Activated CD8-positive, alpha-beta T cell treated with anti-CD3 and anti-CD28 coated beads, Interleukin-2, amount 10 ng/mL, durations not matched to agents 7 days and 5 days (primary cell): ENCODE results near the gene ZNHIT1. TPM values are rescaled to one million over a fixed set of nuclear protein-coding genes. Genes with fewer than 3 reads are reported as not detected.

Experiments used
- ATAC-seq: fragments of 150-1000 bp; cut with Tn5 transposase; one replicate; pipeline ENCODE4 v1.10.0; 2021; ENCODE audit warnings: moderate library complexity
- CTCF ChIA-PET: fragments of 350-600 bp; sonication (Branson Sonifier 250); formaldehyde crosslinking; loops from one replicate; lab custom pipeline; 2021; ENCODE audit warnings: antibody characterized with exemption; lab: Charles Lee
- POLR2A ChIA-PET: fragments of 350-600 bp; sonication (Branson Sonifier 250); formaldehyde crosslinking; loops from one replicate; lab custom pipeline; 2021; ENCODE audit warnings: antibody characterized with exemption; lab: Charles Lee
- DNase-seq: peaks from one replicate; pipeline ENCODE4 v3.0.0-alpha.2; 2020
- H3K27ac Mint-ChIP-seq: one replicate; pipeline ENCODE4 v1.8.0; 2021; ENCODE audit warnings: mild to moderate bottlenecking, mixed read lengths
- H3K27me3 Mint-ChIP-seq: one replicate; pipeline ENCODE4 v1.8.0; 2021; ENCODE audit warnings: low read depth, mixed read lengths
- H3K36me3 Mint-ChIP-seq: one replicate; pipeline ENCODE4 v1.8.0; 2021; ENCODE audit warnings: low read depth, mixed read lengths
- H3K4me1 Mint-ChIP-seq: one replicate; pipeline ENCODE4 v1.8.0; 2021; ENCODE audit warnings: low read depth, mixed read lengths
- H3K4me3 Mint-ChIP-seq: one replicate; pipeline ENCODE4 v1.8.0; 2021; ENCODE audit warnings: mild to moderate bottlenecking, mixed read lengths
- H3K9me3 Mint-ChIP-seq: one replicate; pipeline ENCODE4 v1.8.0; 2022; ENCODE audit warnings: mixed read lengths; ENCODE audit not compliant: insufficient read depth
- total RNA-seq, 2 experiments: library from RNA; stranded (reverse); gene quantifications; one replicate each; pipeline ENCODE4 v1.2.3, GENCODE V29; 2021

Gene ZNHIT1
- 10 to 100 TPM; 56.1 to 58.4 TPM for total RNA-seq

- Mint-ChIP-seq H3K9me3 (no peaks in the 10 kb centered on the region), H3K36me3 (peaks cover 30% of the 10 kb centered on the region), H3K27ac (peak within 1 kb of the TSS; percentile 88), H3K4me1 (peaks cover 36% of the 10 kb centered on the region), H3K4me3 (peak within 1 kb of the TSS; percentile 96), H3K27me3 (no peaks in the 10 kb centered on the region)
- ATAC-seq = peak; percentile 71
- peak; percentile 99 for DNase-seq
- ChIA-PET CTCF (interaction anchor here (0.7 to 5.0 kb wide), 21 partner anchors 9 to 512 kb away, joined by 3 to 64 read pairs (median 5); partner anchors contain the start of genes FIS1 and POP7), POLR2A (interaction anchor here (0.6 to 2.4 kb wide), 14 partner anchors 10 to 1202 kb away, joined by 3 to 20 read pairs (median 3); partner anchors contain the start of genes FIS1, SRRT and TRIM56)
Observed at GRCh38 chr7:101217388-101218235, at the start of gene ZNHIT1, which contains the start of gene PLOD3. Gene ZNHIT1 (plus strand): TSS chr7:101218165. CDS start chr7:101218196, 31 bp downstream. Gene PLOD3 (minus strand): TSS chr7:101217581. CDS start chr7:101217274, 307 bp downstream.

- Mint-ChIP-seq H3K36me3 (no peaks in the 10 kb centered on the region), H3K9me3 (no peaks in the 10 kb centered on the region), H3K27me3 (peaks cover 76% of the 10 kb centered on the region), H3K4me3 (no peak overlapping the region), H3K27ac (no peak overlapping the region), H3K4me1 (peaks cover 65% of the 10 kb centered on the region)
- DNase-seq (no peak), ATAC-seq (no peak)
- CTCF ChIA-PET = interaction anchor here (1.2 to 1.8 kb wide), 3 partner anchors 10 to 25 kb away, joined by 4 to 16 read pairs (median 9); no protein-coding TSS in a partner anchor
- POLR2A ChIA-PET = no interaction called here
Observed at GRCh38 chr7:101168412-101169049, 49.4 kb upstream of the ZNHIT1 start.

- ATAC-seq (peak; percentile 1), DNase-seq (no peak)
- CTCF ChIA-PET = interaction anchor here (1.6 to 3.1 kb wide), 3 partner anchors 23 to 26 kb away, joined by 9 to 59 read pairs (median 16); no protein-coding TSS in a partner anchor
- H3K4me3 Mint-ChIP-seq = no peak overlapping the region
- POLR2A ChIA-PET = no interaction called here
- H3K27ac Mint-ChIP-seq = no peak overlapping the region
- H3K4me1 Mint-ChIP-seq = peaks cover 70% of the 10 kb centered on the region
- H3K9me3 Mint-ChIP-seq = no peaks in the 10 kb centered on the region
- H3K27me3 Mint-ChIP-seq = peaks cover 81% of the 10 kb centered on the region
- no peaks in the 10 kb centered on the region for H3K36me3 Mint-ChIP-seq
Observed at GRCh38 chr7:101169110-101169837, 48.7 kb upstream of the ZNHIT1 start.

GRCh38 chr7:101169838-101170551 is 48.0 kb upstream of the ZNHIT1 start:
- DNase-seq = peak; percentile 87
- Mint-ChIP-seq H3K27me3 (peaks cover 85% of the 10 kb centered on the region), H3K9me3 (no peaks in the 10 kb centered on the region), H3K27ac (no peak overlapping the region), H3K4me1 (peaks cover 70% of the 10 kb centered on the region), H3K36me3 (no peaks in the 10 kb centered on the region), H3K4me3 (no peak overlapping the region)
- ChIA-PET CTCF (interaction anchor here (0.8 to 3.1 kb wide), 11 partner anchors 11 to 113 kb away, joined by 3 to 59 read pairs (median 5); partner anchors contain the start of genes PLOD3, SERPINE1 and ZNHIT1), POLR2A (no interaction called here)
- ATAC-seq = peak; percentile 59

GRCh38 chr7:101170617-101171441 is 47.1 kb upstream of the ZNHIT1 start:
- ChIA-PET POLR2A (no interaction called here), CTCF (interaction anchor here (0.6 to 3.1 kb wide), 13 partner anchors 12 to 120 kb away, joined by 3 to 59 read pairs (median 5); partner anchors contain the start of genes PLOD3, SERPINE1 and ZNHIT1)
- no peak overlapping the region for H3K4me3 Mint-ChIP-seq
- H3K9me3 Mint-ChIP-seq = no peaks in the 10 kb centered on the region
- peaks cover 62% of the 10 kb centered on the region for H3K4me1 Mint-ChIP-seq
- peaks cover 85% of the 10 kb centered on the region for H3K27me3 Mint-ChIP-seq
- DNase-seq (no peak), ATAC-seq (no peak)
- H3K36me3 Mint-ChIP-seq = no peaks in the 10 kb centered on the region
- no peak overlapping the region for H3K27ac Mint-ChIP-seq

GRCh38 chr7:101171442-101171837 is 46.5 kb upstream of the ZNHIT1 start:
- no peak overlapping the region for H3K4me3 Mint-ChIP-seq
- H3K9me3 Mint-ChIP-seq = no peaks in the 10 kb centered on the region
- H3K27me3 Mint-ChIP-seq = peaks cover 84% of the 10 kb centered on the region
- no peak overlapping the region for H3K27ac Mint-ChIP-seq
- H3K36me3 Mint-ChIP-seq = no peaks in the 10 kb centered on the region
- no peak for DNase-seq
- POLR2A ChIA-PET = no interaction called here
- CTCF ChIA-PET = interaction anchor here (0.8 to 3.1 kb wide), 9 partner anchors 13 to 119 kb away, joined by 3 to 59 read pairs (median 6); no protein-coding TSS in a partner anchor
- no peak for ATAC-seq
- H3K4me1 Mint-ChIP-seq = peaks cover 57% of the 10 kb centered on the region

- CTCF ChIA-PET = interaction anchor here (0.8 to 3.1 kb wide), 5 partner anchors 20 to 118 kb away, joined by 3 to 59 read pairs (median 6); no protein-coding TSS in a partner anchor
- Mint-ChIP-seq H3K4me3 (no peak overlapping the region), H3K4me1 (peaks cover 52% of the 10 kb centered on the region), H3K27me3 (peaks cover 83% of the 10 kb centered on the region), H3K36me3 (no peaks in the 10 kb centered on the region), H3K9me3 (no peaks in the 10 kb centered on the region), H3K27ac (no peak overlapping the region)
- DNase-seq (no peak), ATAC-seq (no peak)
- POLR2A ChIA-PET = no interaction called here
Observed at GRCh38 chr7:101172005-101172853, 45.7 kb upstream of the ZNHIT1 start.

- no peak overlapping the region for H3K4me3 Mint-ChIP-seq
Observed at GRCh38 chr7:101172854-101173751, 44.9 kb upstream of the ZNHIT1 start.

More at GRCh38 chr7:101172854-101173751, 44.9 kb upstream of the ZNHIT1 start:
- DNase-seq = no peak
- Mint-ChIP-seq H3K4me1 (peaks cover 52% of the 10 kb centered on the region), H3K9me3 (no peaks in the 10 kb centered on the region), H3K27me3 (peaks cover 82% of the 10 kb centered on the region), H3K27ac (no peak overlapping the region), H3K36me3 (no peaks in the 10 kb centered on the region)
- no peak for ATAC-seq
- ChIA-PET POLR2A (interaction anchor here (0.7 to 1.3 kb wide), 3 partner anchors 8 to 45 kb away, joined by 3 read pairs; partner anchors contain the start of genes VGF and ZNHIT1), CTCF (interaction anchor here (0.7 to 2.8 kb wide), 9 partner anchors 8 to 117 kb away, joined by 3 to 34 read pairs (median 5); partner anchors contain the start of gene VGF)
